Measurements from ENCODE around the gene TRABD2B.

TRABD2B gene

GRCh38 chr1:47871799-47872353, 125.3 kb downstream of the TRABD2B start:
- DNase-seq: no peak

- no peak for DNase-seq
These were observed 126.1 kb downstream of the TRABD2B start for GRCh38 chr1:47870946-47871676.

- DNase-seq: no peak
These were observed 126.7 kb downstream of the TRABD2B start for GRCh38 chr1:47870480-47870879.

GRCh38 chr1:47868348-47868676, 128.9 kb downstream of the TRABD2B start:
- no peak for DNase-seq

- no peak for DNase-seq
These were observed 129.5 kb downstream of the TRABD2B start for GRCh38 chr1:47867438-47868347.

GRCh38 chr1:47866601-47867437, 130.4 kb downstream of the TRABD2B start:
- no peak for DNase-seq

GRCh38 chr1:47865881-47866535, 131.2 kb downstream of the TRABD2B start:
- no peak for DNase-seq

- no peak for DNase-seq
These were observed 138.0 kb downstream of the TRABD2B start for GRCh38 chr1:47859092-47859743.

- DNase-seq: no peak
These were observed 140.2 kb downstream of the TRABD2B start for GRCh38 chr1:47856996-47857395.

- DNase-seq: no peak
These were observed 142.0 kb downstream of the TRABD2B start for GRCh38 chr1:47855230-47855629.

- DNase-seq: no peak
These were observed 142.5 kb downstream of the TRABD2B start for GRCh38 chr1:47854552-47855144.

- no peak for DNase-seq
These were observed 143.3 kb downstream of the TRABD2B start for GRCh38 chr1:47853852-47854251.

GRCh38 chr1:47853059-47853458, 144.1 kb downstream of the TRABD2B start:
- no peak for DNase-seq

GRCh38 chr1:47852006-47852718, 145.0 kb downstream of the TRABD2B start:
- DNase-seq: no peak

GRCh38 chr1:47850451-47850850, 146.7 kb downstream of the TRABD2B start:
- no peak for DNase-seq

GRCh38 chr1:47849591-47850261, 147.5 kb downstream of the TRABD2B start:
- no peak for DNase-seq

- no peak for DNase-seq
These were observed 148.1 kb downstream of the TRABD2B start for GRCh38 chr1:47849005-47849521.

- DNase-seq: no peak
These were observed 149.4 kb downstream of the TRABD2B start for GRCh38 chr1:47847763-47848162.

GRCh38 chr1:47844558-47844955, 152.6 kb downstream of the TRABD2B start:
- DNase-seq: no peak
